ENCODE measurements around the gene UBE2E1.

- TF ChIP-seq CTCF (IDR thresholded peaks at IDR 0.05) (no peak), POLR2AphosphoS5 (IDR thresholded peaks at IDR 0.05; ENCODE audit: insufficient read depth in 1 of 2, low read depth in 1 of 2) (peak in 1 of 2 donors; percentile 48), POLR2A (IDR thresholded peaks at IDR 0.05) (no peak)
Observed at GRCh38 chr3:23804441-23805209, 1.1 kb upstream of the UBE2E1 start.
